GM12878 (cell line): ENCODE measurements around the gene ARHGAP26. TPM values are rescaled to one million over a fixed set of nuclear protein-coding genes. Genes with fewer than 3 reads are reported as not detected.

Source experiments
- ATAC-seq: fragments of 200-7000 bp; cut with Tn5 transposase; 3 replicates; pipeline ENCODE4 v1.9.1; 2020; ENCODE audit warnings: mild to moderate bottlenecking, moderate library complexity
- BruUV-seq: library from RNA; stranded (reverse); fragments of 400-500 nt; replicated peaks from 2 replicates; lab custom pipeline; 2021; lab: Mats Ljungman, UMichigan
- CTCF ChIA-PET: fragments of 300-600 bp; sonication (Branson Sonifier 250); formaldehyde crosslinking; extraction: SDS; loops from one replicate; lab custom pipeline; 2021; ENCODE audit warnings: inconsistent platforms; lab: Yijun Ruan, JAX
- POLR2A ChIA-PET: fragments of 350-600 bp; formaldehyde crosslinking; extraction: SDS; loops from one replicate; lab custom pipeline; 2021; ENCODE audit warnings: inconsistent platforms; lab: Charles Lee
- RAD21 ChIA-PET: fragments of 300-600 bp; sonication (Branson Sonifier 250); formaldehyde crosslinking; loops from one replicate; lab custom pipeline; 2023; ENCODE audit warnings: antibody characterized with exemption; ENCODE audit not compliant: unreplicated experiment; lab: Charles Lee
- SMC1A ChIA-PET: fragments of 300-600 bp; sonication (Branson Sonifier 250); formaldehyde crosslinking; loops from one replicate; lab custom pipeline; 2023; ENCODE audit not compliant: unreplicated experiment, uncharacterized antibody; lab: Charles Lee
- DNase-seq: peaks from one replicate; pipeline ENCODE4 v3.0.0-alpha.2; 2011; ENCODE audit warnings: low read depth, low spot score
- FAIRE-seq: peaks from 3 replicates; lab custom pipeline; 2011; peaks lifted over from hg19 to GRCh38; lab: Jason Lieb, UNC
- H2AFZ ChIP-seq: 2 replicates; pipeline ENCODE4 v1.6.0; 2011; ENCODE audit warnings: low read depth, low read length, control low read depth; ENCODE audit not compliant: control insufficient read depth
- H3K27ac ChIP-seq: 2 replicates; pipeline ENCODE4 v1.5.1; 2011; ENCODE audit warnings: control low read depth; ENCODE audit not compliant: control insufficient read depth, insufficient read depth
- H3K27me3 ChIP-seq, 2 experiments: replicated peaks in 1 of 2; 2 replicates each; pipeline versions ENCODE4 v1.6.0 to v1.6.1; 2011; ENCODE audit warnings: low read length in 1 of 2; ENCODE audit not compliant: control insufficient read depth in 2 of 2, insufficient read depth in 2 of 2
- H3K36me3 ChIP-seq, 2 experiments: 2 replicates each; pipeline ENCODE4 v1.5.1; 2011; ENCODE audit warnings: low read length in 1 of 2; ENCODE audit not compliant: control insufficient read depth in 2 of 2, insufficient read depth in 2 of 2
- H3K4me1 ChIP-seq: 2 replicates; pipeline ENCODE4 v1.6.1; 2011; ENCODE audit warnings: mild to moderate bottlenecking, low read length, moderate library complexity, mixed read lengths; ENCODE audit not compliant: control insufficient read depth, insufficient read depth
- H3K4me2 ChIP-seq: 2 replicates; pipeline ENCODE4 v1.6.0; 2011; ENCODE audit warnings: control low read depth; ENCODE audit not compliant: control insufficient read depth, insufficient read depth
- H3K4me3 ChIP-seq: fragments of 200-600 bp; sonication (generic); 2 replicates; pipeline ENCODE4 v1.5.1; 2016
- H3K79me2 ChIP-seq: 2 replicates; pipeline ENCODE4 v1.6.0; 2011; ENCODE audit warnings: low read length; ENCODE audit not compliant: control insufficient read depth, insufficient read depth
- H3K9ac ChIP-seq: 2 replicates; pipeline ENCODE4 v1.8.0; 2011; ENCODE audit warnings: low read length, control low read depth, mixed read lengths; ENCODE audit not compliant: control insufficient read depth, insufficient read depth
- H3K9me3 ChIP-seq: replicated peaks from 3 replicates; pipeline ENCODE4 v1.5.1; 2011; ENCODE audit warnings: mild to moderate bottlenecking, low read length; ENCODE audit not compliant: control insufficient read depth, insufficient read depth
- H4K20me1 ChIP-seq: 2 replicates; pipeline ENCODE4 v1.6.0; 2011; ENCODE audit not compliant: control insufficient read depth, insufficient read depth
- CREB1 ChIP-seq: IDR thresholded peaks from 2 replicates; pipeline ENCODE4 v1.6.1; 2012; ENCODE audit warnings: low read depth, mild to moderate bottlenecking, inconsistent platforms
- IKZF1 ChIP-seq: fragments of 450-650 bp; conservative IDR thresholded peaks from 2 replicates; pipeline ENCODE4 v1.6.1; 2017; ENCODE audit warnings: antibody characterized with exemption, mild to moderate bottlenecking
- IRF5 ChIP-seq: fragments of 450-650 bp; IDR thresholded peaks from 2 replicates; pipeline ENCODE4 v1.6.1; 2017; ENCODE audit warnings: borderline replicate concordance
- MEF2B ChIP-seq: fragments of 450-650 bp; IDR thresholded peaks from 2 replicates; pipeline ENCODE4 v1.6.1; 2018; ENCODE audit warnings: mild to moderate bottlenecking, moderate library complexity; ENCODE audit not compliant: partially characterized antibody, poor library complexity, severe bottlenecking
- MTA3 ChIP-seq: IDR thresholded peaks from 2 replicates; pipeline ENCODE4 v1.6.1; 2012; ENCODE audit warnings: low read length, inconsistent platforms, borderline replicate concordance
- MYC ChIP-seq: IDR thresholded peaks from 2 replicates; pipeline ENCODE4 v1.6.1; 2011; ENCODE audit warnings: mild to moderate bottlenecking, low read length, moderate library complexity, inconsistent platforms; ENCODE audit not compliant: insufficient read depth, insufficient replicate concordance, insufficient read length, severe bottlenecking
- NR2C1 ChIP-seq: fragments of 450-650 bp; IDR thresholded peaks from 2 replicates; pipeline ENCODE4 v1.6.1; 2017; ENCODE audit warnings: antibody characterized with exemption, mild to moderate bottlenecking, moderate library complexity
- PML ChIP-seq: IDR thresholded peaks from 2 replicates; pipeline ENCODE4 v1.6.1; 2012; ENCODE audit warnings: low read length, inconsistent platforms
- POLR2A ChIP-seq: IDR thresholded peaks from 2 replicates; pipeline ENCODE4 v1.6.1; 2011; ENCODE audit warnings: low read depth, mild to moderate bottlenecking, low read length
- RAD51 ChIP-seq: fragments of 450-650 bp; IDR thresholded peaks from 2 replicates; pipeline ENCODE4 v1.6.1; 2016; ENCODE audit warnings: moderate library complexity, mild to moderate bottlenecking, inconsistent platforms
- SMAD1 ChIP-seq: fragments of 450-650 bp; IDR thresholded peaks from 2 replicates; pipeline ENCODE4 v1.6.1; 2018; ENCODE audit warnings: mild to moderate bottlenecking, low read depth; ENCODE audit not compliant: partially characterized antibody
- SMAD5 ChIP-seq: IDR thresholded peaks from 2 replicates; pipeline ENCODE4 v1.6.1; 2016; ENCODE audit warnings: antibody characterized with exemption, low read depth
- SPI1 ChIP-seq: IDR thresholded peaks from 2 replicates; pipeline ENCODE4 v1.6.1; 2011; ENCODE audit warnings: low read depth, mild to moderate bottlenecking, low read length, moderate library complexity, borderline replicate concordance; ENCODE audit not compliant: insufficient read depth
- SREBF2 ChIP-seq: IDR thresholded peaks from 2 replicates; pipeline ENCODE4 v1.6.1; 2012; ENCODE audit warnings: mild to moderate bottlenecking, low read length
- USF2 ChIP-seq: IDR thresholded peaks from 2 replicates; pipeline ENCODE4 v1.6.1; 2011; ENCODE audit warnings: low read depth, low read length, improper control_type of control experiment, borderline replicate concordance
- WRNIP1 ChIP-seq: IDR thresholded peaks from 2 replicates; pipeline ENCODE4 v1.6.1; 2011; ENCODE audit warnings: low read depth, low read length, improper control_type of control experiment, borderline replicate concordance
- ZNF274 ChIP-seq: IDR thresholded peaks from one replicate; pipeline ENCODE4 v1.8.0; 2011; ENCODE audit not compliant: insufficient read length, insufficient read depth
- ZZZ3 ChIP-seq: IDR thresholded peaks from 2 replicates; pipeline ENCODE4 v1.6.1; 2011; ENCODE audit warnings: low read depth; ENCODE audit not compliant: control insufficient read depth, insufficient read length
- WGBS: methylation state at CpG from one replicate; pipeline ENCODE4 v1.1.6; 2016; ENCODE audit warnings: low lambda C conversion rate; ENCODE audit not compliant: insufficient replicate concordance, insufficient coverage; ENCODE audit errors: missing lambda C conversion rate; 5-methylcytosine and 5-hydroxymethylcytosine counted together
- in situ Hi-C: fragments of 300-500 bp; cut with MboI; formaldehyde crosslinking; loops from 9 replicates; pipeline ENCODE4 v1.14.3; 2018; ENCODE audit warnings: mixed read lengths
- intact Hi-C: fragments of 100-400 bp; cut with micrococcal nuclease; formaldehyde crosslinking; loops from one replicate; pipeline ENCODE4 v1.14.2; 2022; ENCODE audit not compliant: unreplicated experiment
- polyA plus RNA-seq, 11 experiments: library from polyadenylated mRNA; depleted of rRNA in 4 of 11; unstranded in 6 of 11; stranded (reverse) in 5 of 11; fragments of >200 nt; fragmentation: Nextera tagmentation in 4 of 11; fragmentation: Illumina TruSeq in 1 of 11; extraction: Ambion mirVana in 4 of 11; extraction: Trizol in 1 of 11; gene quantifications; 1 replicate in 1 of 11; 2 replicates in 10 of 11; pipeline versions ENCODE4 v1.2.1 to v1.2.3, GENCODE V29; 2011 to 2016; ENCODE audit warnings: inconsistent platforms in 2 of 11, missing spikeins in 2 of 11, low read depth in 1 of 11
- total RNA-seq, 4 experiments: library from RNA; depleted of rRNA in 3 of 4; stranded (reverse); fragments of >200 nt in 3 of 4; fragmentation: Illumina TruSeq in 1 of 4; extraction: Trizol in 1 of 4; gene quantifications; 2 replicates each; pipeline versions ENCODE4 v1.2.1 to v1.2.3, GENCODE V29; 2013 to 2021
- TF ChIP-seq, protein P1 (sequence below), 3 experiments: IDR thresholded peaks in 2 of 3; conservative IDR thresholded peaks in 1 of 3; 2 replicates each; pipeline ENCODE4 v1.5.1; 2011; ENCODE audit warnings: low read depth in 3 of 3, low read length in 3 of 3, mild to moderate bottlenecking in 3 of 3, control low read depth in 2 of 3, moderate library complexity in 2 of 3, inconsistent platforms in 1 of 3, mixed read lengths in 1 of 3; ENCODE audit not compliant: control insufficient read depth in 2 of 3, insufficient read depth in 1 of 3; ENCODE audit errors: extremely low read depth in 1 of 3

Gene ARHGAP26
- total and polyA plus RNA-seq, 10 of the 15 experiments (the other 5 are each of a cell fraction or from before 2014, with no cell fraction given) = 9.4 to 41.5 (median 19.3) TPM

DNA sequence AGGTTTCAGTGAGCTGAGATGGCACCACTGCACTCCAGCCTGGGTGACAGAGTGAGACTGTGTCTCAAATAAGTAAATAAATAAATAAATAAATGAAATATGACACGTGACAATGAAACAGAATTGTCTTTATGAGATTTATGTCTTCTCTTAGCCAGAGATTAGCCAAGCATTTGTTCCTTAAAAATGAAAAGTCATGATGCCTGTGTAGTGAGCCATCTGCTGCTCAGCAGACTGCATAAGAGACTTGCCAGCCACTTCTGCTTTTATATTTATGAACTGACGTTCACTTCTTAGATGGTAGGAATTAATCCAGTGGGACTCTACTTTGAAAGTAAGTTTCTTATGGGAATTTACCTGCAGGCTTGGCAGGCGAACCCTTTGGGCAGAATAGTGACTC is 405.9 kb downstream of the ARHGAP26 start (continued):
- TF ChIP-seq CREB1 (no peak), USF2 (no peak), NR2C1 (no peak), IKZF1 (peak; percentile 23; the same call in 1 of the 2 replicates), RAD51 (peak; percentile 33; the same call in 1 of the 2 replicates), SPI1 (peak; percentile 83)
- TF ChIP-seq, protein P1, sequence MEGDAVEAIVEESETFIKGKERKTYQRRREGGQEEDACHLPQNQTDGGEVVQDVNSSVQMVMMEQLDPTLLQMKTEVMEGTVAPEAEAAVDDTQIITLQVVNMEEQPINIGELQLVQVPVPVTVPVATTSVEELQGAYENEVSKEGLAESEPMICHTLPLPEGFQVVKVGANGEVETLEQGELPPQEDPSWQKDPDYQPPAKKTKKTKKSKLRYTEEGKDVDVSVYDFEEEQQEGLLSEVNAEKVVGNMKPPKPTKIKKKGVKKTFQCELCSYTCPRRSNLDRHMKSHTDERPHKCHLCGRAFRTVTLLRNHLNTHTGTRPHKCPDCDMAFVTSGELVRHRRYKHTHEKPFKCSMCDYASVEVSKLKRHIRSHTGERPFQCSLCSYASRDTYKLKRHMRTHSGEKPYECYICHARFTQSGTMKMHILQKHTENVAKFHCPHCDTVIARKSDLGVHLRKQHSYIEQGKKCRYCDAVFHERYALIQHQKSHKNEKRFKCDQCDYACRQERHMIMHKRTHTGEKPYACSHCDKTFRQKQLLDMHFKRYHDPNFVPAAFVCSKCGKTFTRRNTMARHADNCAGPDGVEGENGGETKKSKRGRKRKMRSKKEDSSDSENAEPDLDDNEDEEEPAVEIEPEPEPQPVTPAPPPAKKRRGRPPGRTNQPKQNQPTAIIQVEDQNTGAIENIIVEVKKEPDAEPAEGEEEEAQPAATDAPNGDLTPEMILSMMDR (IDR thresholded peaks at IDR 0.05 in 2 of 3, conservative IDR thresholded peaks at IDR 0.05 in 1 of 3; ENCODE audit: control insufficient read depth in 2 of 3, extremely low read depth in 1 of 3, insufficient read depth in 1 of 3, low read depth in 3 of 3, low read length in 3 of 3) = 0 out of 6 replicates have a peak, but pooled peaks of 1 of the 3 experiments have one; percentile 11

DNA sequence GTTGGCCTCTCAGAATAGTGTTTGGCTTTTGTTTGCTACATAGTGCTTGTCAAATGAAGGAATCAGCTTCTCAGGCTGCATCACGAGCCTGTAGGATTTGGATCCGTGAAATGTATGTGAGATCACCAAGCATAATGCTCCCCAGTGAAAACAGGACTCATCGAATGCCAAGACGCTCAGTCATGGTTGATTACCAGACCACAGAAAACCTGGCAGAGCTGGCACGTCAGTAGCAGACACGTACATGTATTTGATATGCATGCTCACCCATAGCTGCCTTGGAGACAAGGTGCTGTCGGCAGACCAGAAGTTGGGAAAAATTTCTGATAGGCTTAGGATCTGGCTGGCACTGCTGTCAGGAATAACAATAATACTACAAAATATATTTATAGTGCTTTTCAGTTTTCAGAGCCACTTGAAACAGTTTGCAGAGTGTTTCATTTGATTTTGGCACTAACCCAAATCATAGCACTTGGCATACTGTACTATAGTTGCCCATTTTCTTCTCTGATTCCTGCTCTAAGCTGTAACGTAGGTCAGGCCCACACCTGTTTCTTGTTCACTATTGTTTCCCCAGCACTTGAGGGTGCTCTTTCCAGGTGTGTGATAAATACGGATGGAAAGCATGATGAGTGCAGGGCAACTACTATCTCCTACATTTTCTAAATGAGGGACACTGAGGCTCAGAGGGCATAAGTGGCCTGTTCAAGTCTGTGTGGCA is 407.2 kb downstream of the ARHGAP26 start:
- Histone ChIP-seq H3K4me2 (no peak overlapping the region), H3K27ac (no peak overlapping the region), H3K79me2 (no peaks in the 10 kb centered on the region), H3K4me3 (no peak overlapping the region), H3K9ac (no peak overlapping the region), H4K20me1 (no peaks in the 10 kb centered on the region), H3K4me1 (peaks cover 8% of the 10 kb centered on the region), H2AFZ (no peak overlapping the region), H3K9me3 (no peaks in the 10 kb centered on the region), H3K27me3 (no peaks in the 10 kb centered on the region), H3K36me3 (peaks cover 0 to 6% of the 10 kb centered on the region in 2 experiments; a peak in 2 of 4 replicates)
- ATAC-seq (no peak), DNase-seq (no peak), FAIRE-seq (no peak)
- ChIA-PET SMC1A (interaction anchor here (1.0 to 4.2 kb wide), 9 partner anchors 9 to 174 kb away, joined by 3 to 20 read pairs (median 4); no protein-coding TSS in a partner anchor), POLR2A (interaction anchor here (0.6 to 3.3 kb wide), 2 partner anchors 10 to 39 kb away, joined by 3 to 20 read pairs; no protein-coding TSS in a partner anchor), CTCF (interaction anchor here (0.8 to 3.0 kb wide), 2 partner anchors 11 to 143 kb away, joined by 3 to 11 read pairs; no protein-coding TSS in a partner anchor), RAD21 (interaction anchor here (0.8 to 2.6 kb wide), 5 partner anchors 9 to 158 kb away, joined by 3 to 10 read pairs (median 4); no protein-coding TSS in a partner anchor)
- intact Hi-C loops (no loop called here), in situ Hi-C loops (no loop called here)
- 97% methylated on average over 9 of the region's 9 CpGs for WGBS
- no TSS peak for BruUV-seq
- no peak for TF ChIP-seq MTA3
- no peak for TF ChIP-seq WRNIP1
- TF ChIP-seq MEF2B = no peak
- no peak for TF ChIP-seq MYC
- no peak for TF ChIP-seq ZNF274
- no peak for TF ChIP-seq PML
- no peak for TF ChIP-seq POLR2A
- no peak for TF ChIP-seq SMAD5
- TF ChIP-seq SREBF2 = no peak
- TF ChIP-seq ZZZ3 = no peak
- no peak for TF ChIP-seq IRF5
- TF ChIP-seq SMAD1 = no peak
